Measurements from ENCODE around the gene MYO1G.

MYO1G gene

DNA sequence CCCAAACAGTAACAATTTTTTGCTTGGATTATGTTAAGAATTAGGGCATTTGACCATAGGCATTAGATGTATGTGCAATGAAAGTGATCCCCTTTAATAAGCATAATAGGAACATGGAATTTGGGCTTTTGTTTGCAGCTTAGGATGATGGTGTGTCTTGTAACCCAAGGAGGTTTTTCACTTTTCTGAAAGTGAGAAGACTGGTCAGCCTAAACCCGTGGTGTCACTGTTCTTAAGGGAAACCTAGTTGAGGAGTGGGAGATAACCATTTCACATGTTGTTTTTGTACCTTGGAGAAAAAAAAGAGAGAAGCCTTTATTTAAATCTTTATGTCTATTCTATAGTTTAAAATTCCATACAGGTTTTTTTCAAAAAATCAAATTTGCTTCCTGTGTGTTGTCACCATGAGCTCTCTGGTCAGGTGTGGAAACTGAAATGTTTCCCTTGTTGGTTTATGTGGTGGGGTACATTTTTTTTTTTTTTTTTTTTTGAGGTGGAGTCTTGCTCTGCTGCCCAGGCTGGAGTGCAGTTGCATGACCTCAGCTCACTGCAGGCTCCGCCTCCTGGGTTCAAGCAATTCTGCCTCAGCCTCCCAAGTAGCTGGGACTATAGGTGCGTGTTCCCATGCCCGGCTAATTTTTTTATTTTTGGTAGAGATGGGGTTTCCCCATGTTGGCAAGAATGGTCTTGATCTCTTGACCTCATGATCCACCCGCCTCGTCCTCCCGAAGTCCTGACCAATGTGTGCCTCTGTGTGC, 28.9 kb upstream of the MYO1G start:
- no peak for TF ChIP-seq CTCF (IDR thresholded peaks at IDR 0.05; ENCODE audit: insufficient read depth, low read depth, low read length, missing control alignments)
- no peak overlapping the region for H3K4me3 ChIP-seq (ENCODE audit: low read length)
- no peak for DNase-seq (ENCODE audit: low read depth)

- no peak for DNase-seq (ENCODE audit: low read depth)
- no peak overlapping the region for H3K4me3 ChIP-seq (ENCODE audit: low read length)
- TF ChIP-seq CTCF (IDR thresholded peaks at IDR 0.05; ENCODE audit: insufficient read depth, low read depth, low read length, missing control alignments), result no peak
These were observed 28.3 kb upstream of the MYO1G start for GRCh38 chr7:45007106-45007505.

DNA sequence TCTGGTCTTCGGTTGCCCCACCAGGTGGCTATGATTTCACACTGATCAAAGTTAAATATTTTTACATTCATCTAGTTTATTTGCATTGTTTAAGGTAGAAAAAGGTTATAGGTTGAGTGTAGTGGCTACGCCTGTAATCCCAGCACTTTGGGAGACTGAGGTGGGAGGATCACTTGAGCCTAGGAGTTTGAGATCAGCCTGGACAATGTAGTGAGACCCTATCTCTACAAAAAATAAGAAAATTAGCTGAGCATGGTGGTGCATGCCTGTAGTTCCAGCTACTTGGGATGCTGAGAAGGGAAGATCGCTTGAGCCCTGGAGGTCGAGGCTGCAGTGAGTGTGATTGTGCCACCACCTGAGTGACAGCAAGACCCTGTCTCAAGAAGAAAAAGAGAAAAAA, 25.0 kb upstream of the MYO1G start:
- H3K4me3 ChIP-seq (ENCODE audit: low read length), result no peak overlapping the region
- no peak for TF ChIP-seq CTCF (IDR thresholded peaks at IDR 0.05; ENCODE audit: insufficient read depth, low read depth, low read length, missing control alignments)
- DNase-seq (ENCODE audit: low read depth), result no peak

DNA sequence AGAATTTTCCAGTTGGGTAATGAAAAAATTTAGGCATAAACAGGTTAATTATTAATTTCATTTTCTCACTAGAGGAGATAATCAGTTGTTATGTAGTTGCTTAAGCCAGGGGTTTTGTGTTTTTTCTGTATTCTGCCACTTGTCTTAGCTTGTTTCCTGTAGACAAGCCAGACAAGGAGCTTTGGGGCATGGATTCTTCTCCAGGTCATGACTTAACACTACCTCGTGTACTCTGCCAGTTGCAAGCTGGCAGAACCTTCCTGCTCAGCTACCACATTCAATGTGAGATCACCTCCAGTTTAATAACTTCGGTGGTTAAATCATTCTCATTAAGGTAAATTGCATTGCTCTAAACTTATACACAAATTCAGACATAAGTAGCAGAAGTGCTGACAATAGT, 23.0 kb upstream of the MYO1G start:
- peak; percentile 89 for DNase-seq (ENCODE audit: low read depth)
- TF ChIP-seq CTCF (IDR thresholded peaks at IDR 0.05; ENCODE audit: insufficient read depth, low read depth, low read length, missing control alignments), result no peak
- H3K4me3 ChIP-seq (ENCODE audit: low read length), result no peak overlapping the region

DNA sequence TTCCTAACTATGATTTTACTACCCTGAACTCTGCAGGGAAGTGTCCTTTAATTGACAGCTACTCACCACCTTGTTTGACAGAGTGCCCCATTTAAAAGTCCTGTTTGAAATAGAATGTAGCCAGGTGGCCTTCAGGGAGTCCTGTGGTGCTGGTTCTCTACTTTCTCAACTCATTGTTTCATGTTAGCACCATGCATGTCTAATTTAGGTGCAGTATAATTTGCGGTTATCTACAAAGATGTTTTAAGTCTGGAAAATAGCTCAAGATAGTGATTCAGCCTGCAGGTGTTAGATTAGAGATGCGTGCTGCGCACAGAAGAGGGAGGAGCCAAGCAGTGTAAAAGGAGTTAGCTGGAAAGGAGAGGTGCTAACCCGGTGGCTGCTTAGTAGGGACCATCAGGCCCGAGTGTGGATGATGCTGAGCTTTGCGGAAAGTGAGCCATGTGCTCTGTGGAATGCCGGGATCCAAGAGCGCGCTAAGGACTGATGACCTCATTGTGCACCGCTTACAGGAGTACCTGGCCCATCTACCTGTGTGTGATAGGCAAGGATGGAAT, 22.4 kb upstream of the MYO1G start:
- peak; percentile 76 for DNase-seq (ENCODE audit: low read depth)
- no peak for TF ChIP-seq CTCF (IDR thresholded peaks at IDR 0.05; ENCODE audit: insufficient read depth, low read depth, low read length, missing control alignments)
- peak overlapping the region; percentile 61 for H3K4me3 ChIP-seq (ENCODE audit: low read length)

DNA sequence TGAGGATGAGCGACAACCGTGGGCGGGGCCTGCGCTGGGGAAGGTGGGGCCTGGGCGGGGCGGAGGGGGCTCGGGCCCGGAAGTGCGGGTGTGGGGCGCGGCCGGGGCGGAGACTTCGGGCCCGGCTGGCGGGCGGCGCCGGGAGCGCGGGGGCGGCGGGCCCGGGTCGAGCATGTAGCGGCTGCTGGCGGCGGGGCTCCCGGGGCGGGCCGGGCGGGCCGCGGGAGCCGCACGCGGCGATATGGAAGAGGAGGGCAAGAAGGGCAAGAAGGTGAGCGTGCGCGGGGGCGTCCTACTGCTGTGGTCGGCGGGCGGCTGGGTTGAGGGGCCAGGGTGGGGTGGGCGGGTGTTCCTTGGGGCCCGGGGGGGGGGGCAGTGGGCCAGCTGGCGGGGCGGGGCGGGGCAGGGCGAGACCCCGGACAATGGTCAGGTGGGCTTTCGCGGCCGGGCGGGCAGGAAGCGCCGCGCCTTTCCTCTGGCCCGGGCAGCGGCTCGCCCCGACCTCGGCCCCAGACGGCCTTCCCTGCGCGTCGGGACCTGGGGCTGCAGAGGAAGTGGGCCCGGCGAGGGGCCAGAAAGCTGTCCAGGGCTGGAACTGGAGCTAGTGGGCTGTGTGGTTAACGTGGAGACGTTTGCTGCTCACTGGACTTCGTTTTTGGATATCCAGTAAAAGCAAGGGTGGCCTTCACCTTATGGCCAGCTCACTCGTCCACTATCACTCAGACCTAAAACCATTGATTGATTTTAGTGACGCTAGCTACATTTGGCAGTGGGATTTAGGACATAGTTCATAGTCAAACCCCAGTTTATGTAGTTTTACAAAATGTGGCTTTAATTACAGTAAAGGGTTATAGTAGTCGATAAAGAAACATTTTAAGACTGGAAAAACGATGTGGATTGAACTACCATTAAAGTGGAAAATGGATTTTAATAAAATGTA, 21.5 kb upstream of the MYO1G start, which contains the start of gene CCM2:
Gene CCM2, plus strand, starts transcription at position 109 of the 940 bp plus-strand sequence. Its CDS starts 133 bp downstream, at position 242.
- TF ChIP-seq CTCF (IDR thresholded peaks at IDR 0.05; ENCODE audit: insufficient read depth, low read depth, low read length, missing control alignments), result no peak
- peak within 1 kb of the TSS; percentile 64 for H3K4me3 ChIP-seq (ENCODE audit: low read length)
- DNase-seq (ENCODE audit: low read depth), result no peak

Data from epithelial cell of esophagus (primary cell).